Ishikawa (cell line): ENCODE results near the gene PRR16.

Experiments
- CEBPB ChIP-seq: IDR thresholded peaks from 2 replicates; pipeline ENCODE4 v1.6.1; 2012
- CREB1 ChIP-seq: IDR thresholded peaks from 2 replicates; pipeline ENCODE4 v1.6.1; 2012; ENCODE audit warnings: low read depth
- EGR1 ChIP-seq: IDR thresholded peaks from 2 replicates; pipeline ENCODE4 v1.6.1; 2012
- EP300 ChIP-seq: IDR thresholded peaks from 2 replicates; pipeline ENCODE4 v1.6.1; 2012; ENCODE audit warnings: borderline replicate concordance
- FOXM1 ChIP-seq: IDR thresholded peaks from 2 replicates; pipeline ENCODE4 v1.6.1; 2012; ENCODE audit warnings: low read depth, borderline replicate concordance
- MAX ChIP-seq: IDR thresholded peaks from 2 replicates; pipeline ENCODE4 v1.6.1; 2012
- NFIC ChIP-seq: IDR thresholded peaks from 2 replicates; pipeline ENCODE4 v1.6.1; 2012
- RAD21 ChIP-seq: IDR thresholded peaks from 2 replicates; pipeline ENCODE4 v1.6.1; 2012; ENCODE audit warnings: low read depth
- REST ChIP-seq: IDR thresholded peaks from 2 replicates; pipeline ENCODE4 v1.6.1; 2012; ENCODE audit warnings: low read depth, mild to moderate bottlenecking
- TAF1 ChIP-seq: IDR thresholded peaks from 2 replicates; pipeline ENCODE4 v1.6.1; 2012; ENCODE audit warnings: low read depth, mild to moderate bottlenecking
- YY1 ChIP-seq: IDR thresholded peaks from 2 replicates; pipeline ENCODE4 v1.6.1; 2012; ENCODE audit warnings: low read depth
- ZBTB7A ChIP-seq: IDR thresholded peaks from 2 replicates; pipeline ENCODE4 v1.6.1; 2012; ENCODE audit warnings: low read depth
- TF ChIP-seq, protein P1 (sequence below): IDR thresholded peaks from 2 replicates; pipeline ENCODE4 v1.6.1; 2012

DNA sequence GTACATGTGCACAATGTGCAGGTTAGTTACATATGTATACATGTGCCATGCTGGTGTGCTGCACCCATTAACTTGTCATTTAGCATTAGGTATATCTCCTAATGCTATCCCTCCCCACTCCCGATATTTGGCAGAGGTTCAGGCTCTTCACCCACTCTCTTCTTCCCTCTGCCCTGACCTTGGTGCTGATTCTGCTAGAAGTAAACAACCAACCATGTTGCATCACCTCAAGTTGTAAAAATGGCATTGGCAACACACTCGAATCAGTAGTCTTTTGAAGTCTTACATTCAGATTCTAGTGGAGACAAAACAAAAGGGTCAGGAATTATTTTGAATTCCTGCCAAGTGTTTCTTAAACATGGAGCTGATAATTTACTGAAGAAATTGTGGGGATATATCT is 40.0 kb downstream of the PRR16 start:
- TF ChIP-seq CEBPB (no peak), EP300 (no peak), NFIC (no peak), YY1 (no peak), RAD21 (no peak), REST (peak; percentile 61), FOXM1 (no peak), MAX (no peak), CREB1 (no peak), ZBTB7A (no peak), TAF1 (no peak), EGR1 (no peak)
- TF ChIP-seq, protein P1, sequence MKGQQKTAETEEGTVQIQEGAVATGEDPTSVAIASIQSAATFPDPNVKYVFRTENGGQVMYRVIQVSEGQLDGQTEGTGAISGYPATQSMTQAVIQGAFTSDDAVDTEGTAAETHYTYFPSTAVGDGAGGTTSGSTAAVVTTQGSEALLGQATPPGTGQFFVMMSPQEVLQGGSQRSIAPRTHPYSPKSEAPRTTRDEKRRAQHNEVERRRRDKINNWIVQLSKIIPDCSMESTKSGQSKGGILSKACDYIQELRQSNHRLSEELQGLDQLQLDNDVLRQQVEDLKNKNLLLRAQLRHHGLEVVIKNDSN: no peak
